Central memory CD4-positive, alpha-beta T cell (primary cell): ENCODE measurements around the gene PDE2A.

ENCODE experiments used
- DNase-seq: peaks from one replicate; pipeline ENCODE4 v3.0.0; 2022

Gene PDE2A

GRCh38 chr11:72607496-72607895, 66.7 kb downstream of the PDE2A start:
- no peak for DNase-seq

- DNase-seq, result no peak
These were observed 67.3 kb downstream of the PDE2A start for GRCh38 chr11:72606748-72607468.

- no peak for DNase-seq
These were observed 68.1 kb downstream of the PDE2A start for GRCh38 chr11:72605973-72606747.

GRCh38 chr11:72604256-72604655, 70.0 kb downstream of the PDE2A start:
- no peak for DNase-seq

GRCh38 chr11:72602250-72602904, 71.8 kb downstream of the PDE2A start:
- no peak for DNase-seq

GRCh38 chr11:72600557-72600956, 73.7 kb downstream of the PDE2A start:
- no peak for DNase-seq

- DNase-seq, result no peak
These were observed 74.7 kb downstream of the PDE2A start for GRCh38 chr11:72599325-72600117.

- DNase-seq, result no peak
These were observed 75.3 kb downstream of the PDE2A start for GRCh38 chr11:72598906-72599305.

GRCh38 chr11:72598466-72598865, 75.8 kb downstream of the PDE2A start:
- DNase-seq, result no peak

- no peak for DNase-seq
These were observed 76.5 kb downstream of the PDE2A start for GRCh38 chr11:72597721-72598120.

GRCh38 chr11:72595292-72595684, 78.9 kb downstream of the PDE2A start:
- no peak for DNase-seq

GRCh38 chr11:72594493-72595291, 79.5 kb downstream of the PDE2A start:
- no peak for DNase-seq

- DNase-seq, result no peak
These were observed 81.3 kb downstream of the PDE2A start for GRCh38 chr11:72592698-72593495.

GRCh38 chr11:72591785-72592502, 82.3 kb downstream of the PDE2A start:
- peak; percentile 53 for DNase-seq

- no peak for DNase-seq
These were observed 83.2 kb downstream of the PDE2A start for GRCh38 chr11:72591023-72591422.

- DNase-seq, result peak; percentile 36
These were observed 84.1 kb downstream of the PDE2A start for GRCh38 chr11:72589802-72590761.

GRCh38 chr11:72588421-72589410, 85.5 kb downstream of the PDE2A start:
- no peak for DNase-seq

- no peak for DNase-seq
These were observed 86.5 kb downstream of the PDE2A start for GRCh38 chr11:72587696-72588095.
